H9 (cell line): Measurements from ENCODE around the gene FTO. TPM values are rescaled to one million over a fixed set of nuclear protein-coding genes. Genes with fewer than 3 reads are reported as not detected.

ENCODE experiments used
- DNase-seq: peaks from one replicate; pipeline ENCODE4 v3.0.0-alpha.2; 2017
- H2AFZ ChIP-seq: one replicate; pipeline ENCODE4 v1.6.1; 2013; ENCODE audit warnings: mild to moderate bottlenecking, low read length, control low read depth, moderate library complexity
- H2AK5ac ChIP-seq: 2 replicates; pipeline ENCODE4 v1.6.1; 2013; ENCODE audit warnings: low read length, control low read depth, mixed read lengths; ENCODE audit not compliant: insufficient read length
- H2BK120ac ChIP-seq: one replicate; pipeline ENCODE4 v1.6.1; 2013; ENCODE audit warnings: low read depth, mild to moderate bottlenecking, low read length, control low read depth, inconsistent platforms; ENCODE audit not compliant: poor library complexity, severe bottlenecking
- H2BK12ac ChIP-seq: 2 replicates; pipeline ENCODE4 v1.6.1; 2013; ENCODE audit warnings: low read length, control low read depth, mixed read lengths, low read depth; ENCODE audit not compliant: insufficient read length
- H2BK15ac ChIP-seq: 2 replicates; pipeline ENCODE4 v1.6.1; 2013; ENCODE audit warnings: low read depth, low read length, control low read depth
- H2BK20ac ChIP-seq: one replicate; pipeline ENCODE4 v1.6.1; 2013; ENCODE audit warnings: low read depth, mild to moderate bottlenecking, low read length, control low read depth, inconsistent platforms; ENCODE audit not compliant: poor library complexity, severe bottlenecking
- H2BK5ac ChIP-seq: 2 replicates; pipeline ENCODE4 v1.6.1; 2013; ENCODE audit warnings: low read length, control low read depth, mixed read lengths; ENCODE audit not compliant: insufficient read length
- H3K14ac ChIP-seq: 2 replicates; pipeline ENCODE4 v1.6.1; 2013; ENCODE audit warnings: low read length, control low read depth; ENCODE audit not compliant: insufficient read depth
- H3K18ac ChIP-seq: 2 replicates; pipeline ENCODE4 v1.6.1; 2013; ENCODE audit warnings: low read depth, mild to moderate bottlenecking, mixed read lengths, low read length, control low read depth; ENCODE audit not compliant: insufficient read length
- H3K23ac ChIP-seq: 2 replicates; pipeline ENCODE4 v1.6.1; 2013; ENCODE audit warnings: low read length, control low read depth, mixed read lengths, low read depth; ENCODE audit not compliant: insufficient read length
- H3K23me2 ChIP-seq: 2 replicates; pipeline ENCODE4 v1.6.1; 2013; ENCODE audit warnings: low read depth, mild to moderate bottlenecking, mixed read lengths, low read length, control low read depth; ENCODE audit not compliant: insufficient read length, poor library complexity, severe bottlenecking
- H3K27ac ChIP-seq: 2 replicates; pipeline ENCODE4 v1.5.1; 2013; ENCODE audit warnings: low read length, control low read depth, mixed read lengths, low read depth; ENCODE audit not compliant: insufficient read length
- H3K27me3 ChIP-seq: 2 replicates; pipeline ENCODE4 v1.6.1; 2013; ENCODE audit warnings: low read length, control low read depth, inconsistent platforms; ENCODE audit not compliant: insufficient read depth
- H3K4ac ChIP-seq: 2 replicates; pipeline ENCODE4 v1.6.1; 2013; ENCODE audit warnings: low read depth, mild to moderate bottlenecking, control low read depth, inconsistent platforms, low read length, moderate library complexity
- H3K4me1 ChIP-seq: 2 replicates; pipeline ENCODE4 v1.6.1; 2013; ENCODE audit warnings: low read length, control low read depth, inconsistent platforms; ENCODE audit not compliant: insufficient read depth
- H3K4me2 ChIP-seq: 2 replicates; pipeline ENCODE4 v1.6.1; 2013; ENCODE audit warnings: low read length, control low read depth, mixed read lengths; ENCODE audit not compliant: insufficient read length, insufficient read depth
- H3K56ac ChIP-seq: 2 replicates; pipeline ENCODE4 v1.6.1; 2013; ENCODE audit warnings: low read depth, mild to moderate bottlenecking, mixed read lengths, low read length, control low read depth; ENCODE audit not compliant: insufficient read length
- H3K79me1 ChIP-seq: 2 replicates; pipeline ENCODE4 v1.6.1; 2013; ENCODE audit warnings: low read depth, mild to moderate bottlenecking, moderate library complexity, low read length, control low read depth, inconsistent platforms; ENCODE audit not compliant: insufficient read depth, poor library complexity, severe bottlenecking
- H3K79me2 ChIP-seq: 2 replicates; pipeline ENCODE4 v1.6.1; 2013; ENCODE audit warnings: low read length, control low read depth, inconsistent platforms; ENCODE audit not compliant: insufficient read depth
- H3K9ac ChIP-seq: 2 replicates; pipeline ENCODE4 v1.6.1; 2013; ENCODE audit warnings: low read length, control low read depth, mixed read lengths; ENCODE audit not compliant: insufficient read length; ENCODE audit errors: extremely low read depth
- H3K9me3 ChIP-seq: one replicate; pipeline ENCODE4 v1.6.1; 2013; ENCODE audit warnings: low read depth, low read length, inconsistent platforms; ENCODE audit not compliant: control insufficient read depth
- H3T11ph ChIP-seq: one replicate; pipeline ENCODE4 v1.6.1; 2013; ENCODE audit warnings: mild to moderate bottlenecking, low read length, control low read depth, inconsistent platforms
- H4K20me1 ChIP-seq: one replicate; pipeline ENCODE4 v1.6.1; 2013; ENCODE audit not compliant: control insufficient read depth, insufficient read length, insufficient read depth
- H4K5ac ChIP-seq: 2 replicates; pipeline ENCODE4 v1.6.1; 2013; ENCODE audit warnings: low read depth, mild to moderate bottlenecking, mixed read lengths, low read length, control low read depth; ENCODE audit not compliant: insufficient read length
- H4K8ac ChIP-seq: replicated peaks from 2 replicates; pipeline ENCODE4 v1.6.1; 2013; ENCODE audit warnings: low read length, control low read depth, mixed read lengths, low read depth; ENCODE audit not compliant: insufficient read length
- H4K91ac ChIP-seq: 2 replicates; pipeline ENCODE4 v1.6.1; 2013; ENCODE audit warnings: low read depth, mild to moderate bottlenecking, moderate library complexity, mixed read lengths, low read length, control low read depth; ENCODE audit not compliant: insufficient read length
- H3K27ac Mint-ChIP-seq, 3 experiments: 2 replicates in 2 of 3; 3 replicates in 1 of 3; pipeline ENCODE4 v1.8.0; 2020 to 2021; ENCODE audit warnings: mixed read lengths in 3 of 3, mild to moderate bottlenecking in 1 of 3, moderate library complexity in 1 of 3
- H3K27me3 Mint-ChIP-seq: 2 replicates; pipeline ENCODE4 v1.8.0; 2021; ENCODE audit warnings: low read depth, mild to moderate bottlenecking, moderate library complexity, mixed read lengths
- H3K36me3 Mint-ChIP-seq, 3 experiments: 2 replicates in 2 of 3; 3 replicates in 1 of 3; pipeline ENCODE4 v1.8.0; 2020 to 2021; ENCODE audit warnings: low read depth in 3 of 3, mixed read lengths in 3 of 3; ENCODE audit not compliant: insufficient read depth in 1 of 3
- H3K4me1 Mint-ChIP-seq, 2 experiments: 2 replicates each; pipeline ENCODE4 v1.8.0; 2020; ENCODE audit warnings: mixed read lengths in 2 of 2
- H3K4me3 Mint-ChIP-seq, 2 experiments: 2 replicates in 1 of 2; 3 replicates in 1 of 2; pipeline ENCODE4 v1.8.0; 2020 to 2021; ENCODE audit warnings: mild to moderate bottlenecking in 2 of 2, mixed read lengths in 2 of 2, moderate library complexity in 1 of 2
- H3K9me3 Mint-ChIP-seq, 2 experiments: 2 replicates in 1 of 2; 3 replicates in 1 of 2; pipeline ENCODE4 v1.8.0; 2020; ENCODE audit warnings: mild to moderate bottlenecking in 2 of 2, mixed read lengths in 2 of 2, moderate library complexity in 1 of 2
- CTCF ChIP-seq: fragments of 200-600 bp; sonication (generic); conservative IDR thresholded peaks from 3 replicates; pipeline ENCODE4 v1.8.0; 2021; ENCODE audit warnings: antibody characterized with exemption, mild to moderate bottlenecking
- WGBS: extraction: QIAGEN DNeasy Blood & Tissue Kit; methylation state at CpG from one replicate; pipeline ENCODE4 v1.1.7; 2013; ENCODE audit warnings: missing lambda C conversion rate, low lambda C conversion rate, mixed read lengths; ENCODE audit not compliant: insufficient read length; ENCODE audit errors: extremely low coverage; 5-methylcytosine and 5-hydroxymethylcytosine counted together
- total RNA-seq: library from RNA; stranded (reverse); gene quantifications from 2 replicates; pipeline ENCODE4 v1.2.1, GENCODE V29; 2021

The FTO gene
- total RNA-seq, 1 experiment from 2014 or later, result 67.9 TPM

- Histone ChIP-seq H3K4me2 (no peak overlapping the region), H2BK20ac (no peak overlapping the region), H3K4ac (no peak overlapping the region), H3K79me1 (no peaks in the 10 kb centered on the region), H4K20me1 (no peaks in the 10 kb centered on the region), H3K27ac (no peak overlapping the region), H4K5ac (no peak overlapping the region), H2BK12ac (no peak overlapping the region), H3K4me1 (peaks cover 26% of the 10 kb centered on the region; the same call in 1 of the 2 replicates), H3T11ph (peak overlapping the region; percentile 85), H4K8ac (no peak overlapping the region), H2BK5ac (no peak overlapping the region), H3K27me3 (no peaks in the 10 kb centered on the region), H4K91ac (no peak overlapping the region), H3K79me2 (no peaks in the 10 kb centered on the region), H3K23me2 (no peaks in the 10 kb centered on the region), H3K14ac (no peak overlapping the region), H2BK15ac (no peak overlapping the region), H3K9me3 (no peaks in the 10 kb centered on the region), H2AK5ac (no peak overlapping the region), H2BK120ac (no peak overlapping the region), H3K18ac (no peak overlapping the region), H2AFZ (no peak overlapping the region), H3K9ac (no peak overlapping the region), H3K56ac (no peak overlapping the region), H3K23ac (no peak overlapping the region)
- no peak for TF ChIP-seq CTCF
- DNase-seq, result peak; percentile 33
- Mint-ChIP-seq H3K27me3 (no peaks in the 10 kb centered on the region), H3K36me3 (peaks cover 0 to 3% (median 0%) of the 10 kb centered on the region in 3 experiments; a peak in 1 of 7 replicates), H3K27ac (peak overlapping the region; percentile 96 to 97 (median 97); a peak in 6 of 7 replicates), H3K4me3 (0 out of 5 replicates have a peak overlapping the region, but pooled peaks of 1 of the 2 experiments have one; percentile 12), H3K4me1 (peaks cover 40 to 44% of the 10 kb centered on the region in 2 experiments), H3K9me3 (peaks cover 1 to 3% of the 10 kb centered on the region in 2 experiments; a peak in 2 of 5 replicates)
- no CpG with 5 or more reads among the region's 11 CpGs for WGBS
Observed at GRCh38 chr16:54048586-54049495, 344.9 kb downstream of the FTO start.
